ENCODE data around the gene S100A13. TPM values are rescaled to one million over a fixed set of nuclear protein-coding genes. Genes with fewer than 3 reads are reported as not detected.

S100A13 gene
- total RNA-seq, result 16.8 and 44.1 TPM in 2 replicates

DNA sequence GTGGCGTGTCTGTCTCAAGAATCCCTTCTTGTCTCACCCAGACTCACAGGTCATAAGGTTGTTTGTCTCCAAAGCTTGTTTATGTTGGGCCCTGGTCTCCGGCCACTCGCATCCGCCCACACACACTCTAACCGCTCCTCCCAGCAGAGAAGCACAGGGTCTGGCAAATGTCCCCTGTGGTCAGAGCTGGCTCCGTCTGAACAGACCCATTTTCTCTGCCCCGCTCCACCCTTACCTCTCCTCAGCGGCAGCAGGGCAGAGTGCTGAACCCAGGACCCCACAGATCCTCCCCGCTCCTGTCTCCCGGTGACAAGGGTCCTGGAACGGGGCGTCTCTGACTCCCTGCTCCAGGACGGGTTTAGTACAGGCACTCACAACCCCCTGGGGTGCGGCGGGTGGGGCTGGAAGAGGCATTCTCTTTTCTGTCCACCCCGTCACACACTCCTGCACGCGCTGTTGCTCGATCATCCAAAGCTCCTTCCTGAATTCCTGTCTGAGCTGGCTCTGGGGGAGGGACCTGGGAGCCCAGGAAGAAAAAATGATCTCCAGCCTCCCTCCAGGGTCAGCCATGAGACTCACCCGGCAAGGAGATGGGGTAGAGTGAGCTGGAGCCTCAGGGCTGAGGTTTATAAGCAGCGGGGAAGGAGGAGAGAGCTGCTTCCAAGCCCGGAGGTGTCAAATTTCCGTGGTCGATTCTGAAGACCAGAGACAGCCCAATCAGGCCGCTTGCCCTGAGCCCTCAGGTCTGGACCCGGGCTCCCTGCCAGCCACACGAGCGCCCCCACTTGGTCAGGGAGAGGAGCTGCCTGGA is at the start of gene S100A13:
Gene S100A13 (minus strand): TSS at position 602 of the 811 bp plus-strand sequence. CDS start 1,033 bp downstream, outside the sequence.

GRCh38 chr1:153670859-153671627 is 43.7 kb upstream of the S100A13 start, which contains the start of gene ILF2:
Gene ILF2 (minus strand): TSS chr1:153670993. CDS start chr1:153670922, 71 bp downstream.

DNA sequence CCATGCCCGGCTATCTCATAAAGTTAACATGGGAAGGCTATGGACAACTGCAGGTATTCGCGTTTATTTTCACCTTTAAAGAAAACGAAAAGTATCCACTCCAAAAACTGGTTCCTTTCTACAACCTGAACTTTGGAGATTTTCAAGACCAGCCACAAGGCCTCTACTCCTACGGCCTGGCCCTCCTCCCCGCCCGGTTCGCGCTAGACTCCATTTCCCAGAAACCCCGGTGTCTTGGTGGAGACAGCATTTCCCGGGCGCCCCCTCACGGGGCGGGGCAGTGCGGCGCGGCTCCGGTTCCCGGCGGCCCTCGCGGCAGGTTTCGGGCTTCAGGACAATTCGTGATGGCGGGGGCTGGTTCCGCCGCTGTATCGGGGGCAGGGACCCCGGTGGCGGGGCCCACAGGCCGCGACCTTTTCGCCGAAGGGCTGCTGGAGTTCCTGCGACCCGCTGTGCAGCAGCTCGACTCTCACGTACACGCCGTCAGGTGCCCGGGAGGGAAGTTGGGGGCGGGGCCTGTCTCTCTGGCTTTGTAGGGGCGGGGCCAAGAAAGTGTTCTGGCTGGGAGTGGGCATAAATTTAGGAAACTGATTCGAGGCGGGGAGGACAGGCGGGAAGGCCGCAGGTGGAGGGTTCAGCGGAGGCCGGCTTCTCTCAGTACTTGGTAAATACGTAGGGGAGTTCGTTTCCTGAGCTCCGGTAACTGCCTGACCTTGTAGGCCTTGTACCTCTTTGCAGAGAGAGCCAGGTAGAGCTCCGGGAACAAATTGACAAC is 31.3 kb upstream of the S100A13 start, which contains the start of gene SNAPIN:
Gene SNAPIN (plus strand): TSS at position 304 of the 775 bp plus-strand sequence. CDS start 41 bp downstream, at position 345.

GRCh38 chr1:153633754-153634665 is 6.7 kb upstream of the S100A13 start, which contains the start of gene CHTOP:
Gene CHTOP (plus strand): TSS chr1:153634066. CDS start chr1:153636589, 2,523 bp downstream.

DNA sequence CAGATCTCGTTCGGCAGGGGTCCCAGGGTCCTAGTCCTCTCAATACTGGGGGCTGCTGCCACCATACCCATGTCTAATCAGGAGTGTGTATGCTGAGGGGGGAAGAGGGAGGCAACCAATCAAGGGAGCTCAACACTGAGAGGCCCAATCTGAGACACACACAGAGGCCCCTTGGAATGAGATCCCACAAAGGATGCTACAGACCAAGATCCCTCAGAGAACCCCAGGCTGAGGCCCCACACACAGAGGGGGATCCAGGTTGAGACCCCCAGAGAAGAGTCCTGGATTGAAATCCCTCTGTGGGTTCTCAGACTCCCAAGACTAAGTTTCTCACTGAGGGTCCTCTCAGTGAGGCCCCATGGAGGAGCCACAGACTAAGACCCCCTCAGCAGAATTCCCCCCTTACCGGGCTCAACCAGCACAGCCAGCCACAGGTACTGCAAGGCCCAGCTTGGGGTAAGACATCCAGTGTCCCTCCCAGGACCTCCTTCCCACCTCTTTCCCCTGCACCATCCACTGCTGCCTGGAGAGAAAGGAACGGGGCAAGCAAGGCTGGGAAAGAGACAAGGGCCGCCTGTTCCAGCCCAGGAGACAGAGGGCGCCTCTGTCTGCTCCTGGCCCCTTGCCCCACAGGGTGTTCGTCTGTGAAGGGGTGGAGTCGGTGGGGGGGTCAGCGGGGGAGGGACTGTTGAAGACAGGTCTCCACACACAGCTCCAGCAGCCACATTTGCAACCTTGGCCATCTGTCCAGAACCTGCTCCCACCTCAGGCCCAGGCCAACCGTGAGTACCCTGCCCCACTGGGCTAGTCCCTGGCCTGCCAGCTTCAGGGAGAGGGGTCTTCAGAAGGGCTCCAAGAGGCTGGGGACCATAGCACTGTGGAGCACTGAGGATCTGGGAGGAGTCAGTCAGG is 666 bp upstream of the S100A13 start, which contains the start of gene S100A1:
Gene S100A1 (plus strand): TSS at position 720 of the 912 bp plus-strand sequence. CDS start 2,088 bp downstream, outside the sequence.

GRCh38 chr1:153616144-153616916 is 11.0 kb downstream of the S100A13 start, which contains the start of gene S100A14:
Gene S100A14 (minus strand): TSS chr1:153616325. CDS start chr1:153615858, 467 bp downstream.

DNA sequence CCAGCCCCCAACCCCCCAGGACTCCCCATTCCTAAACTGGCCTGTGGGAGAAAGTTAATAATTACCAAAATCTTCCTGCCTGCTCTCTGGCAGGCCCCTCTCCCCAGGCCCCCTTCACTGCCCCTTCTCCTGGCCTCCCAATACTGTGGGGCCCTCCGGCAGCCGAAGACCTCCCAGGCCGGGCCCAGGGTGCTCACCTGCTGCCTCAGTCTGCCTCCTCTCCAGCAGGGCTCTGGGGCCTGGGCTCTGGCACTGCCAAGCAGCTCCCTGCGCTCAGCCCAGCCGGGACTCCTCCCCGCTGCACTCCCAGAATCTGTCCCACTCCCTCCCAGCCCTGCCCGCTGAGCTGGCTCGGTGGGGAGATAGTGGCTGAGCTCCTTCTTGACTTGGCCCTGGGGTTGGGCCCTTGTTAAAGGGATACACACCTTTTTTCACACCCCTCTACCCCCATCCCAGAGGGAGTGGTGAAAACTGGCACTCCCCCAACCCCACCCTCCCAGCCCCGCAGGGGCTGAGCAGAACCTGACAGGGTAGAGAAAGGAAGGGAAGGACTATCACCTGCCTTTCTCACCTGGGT is 14.5 kb downstream of the S100A13 start, which contains the start of gene S100A16:
Gene S100A16 (minus strand): TSS at position 383 of the 577 bp plus-strand sequence. CDS start 4,986 bp downstream, outside the sequence.

Other genes with a start within 250 kb of the S100A13 start
- 238 and 331 TPM in 2 replicates for gene S100A8, start 236.4 kb downstream of the S100A13 start, total RNA-seq
- under 0.01 TPM in 1 of 2 replicates, not detected in the other for gene S100A7A, start 211.0 kb downstream of the S100A13 start, total RNA-seq
- gene S100A7, start 166.9 kb downstream of the S100A13 start, total RNA-seq, result 0.64 and 2.1 TPM in 2 replicates
- 257 and 1,880 TPM in 2 replicates for gene S100A6, start 91.5 kb downstream of the S100A13 start, total RNA-seq
- gene S100A5, start 86.6 kb downstream of the S100A13 start, total RNA-seq, result not detected in 2 replicates
- 5.5 TPM in 2 replicates for gene S100A4, start 81.7 kb downstream of the S100A13 start, total RNA-seq
- gene S100A3, start 78.2 kb downstream of the S100A13 start, total RNA-seq, result 2.1 and 2.3 TPM in 2 replicates
- gene S100A2, start 61.7 kb downstream of the S100A13 start, total RNA-seq, result 666 and 777 TPM in 2 replicates
- gene S100A16, start 14.4 kb downstream of the S100A13 start, total RNA-seq, result 568 and 750 TPM in 2 replicates
- 394 and 881 TPM in 2 replicates for gene S100A14, start 11.2 kb downstream of the S100A13 start, total RNA-seq
- gene S100A1, start 929 bp upstream of the S100A13 start, total RNA-seq, result not detected in 2 replicates
- 56.5 and 61.9 TPM in 2 replicates for gene CHTOP, start 6.6 kb upstream of the S100A13 start, total RNA-seq
- gene SNAPIN, start 31.2 kb upstream of the S100A13 start, total RNA-seq, result 42.1 and 66.6 TPM in 2 replicates
- gene ILF2, start 43.5 kb upstream of the S100A13 start, total RNA-seq, result 88.2 and 102 TPM in 2 replicates
- gene NPR1, start 51.2 kb upstream of the S100A13 start, total RNA-seq, result under 0.01 TPM in 1 of 2 replicates, not detected in the other
- gene INTS3, start 100.5 kb upstream of the S100A13 start, total RNA-seq, result 16.4 and 37.2 TPM in 2 replicates
- 2.1 and 7.6 TPM in 2 replicates for gene SLC27A3, start 147.9 kb upstream of the S100A13 start, total RNA-seq

Measured in nasal cavity respiratory epithelium epithelial cell of viscerocranial mucosa (primary cell).